IMR-90 (cell line): ENCODE data around the gene KDM6B. TPM values are rescaled to one million over a fixed set of nuclear protein-coding genes. Genes with fewer than 3 reads are reported as not detected.

ENCODE experiments used
- ATAC-seq: fragments of 200-7000 bp; cut with Tn5 transposase; 2 replicates; pipeline ENCODE4 v1.9.1; 2020; ENCODE audit warnings: low read depth, mild to moderate bottlenecking, moderate library complexity
- BruUV-seq: library from RNA; stranded (reverse); fragments of 400-500 nt; replicated peaks from 2 replicates; lab custom pipeline; 2021; lab: Mats Ljungman, UMichigan
- CTCF ChIA-PET: fragments of 300-600 bp; formaldehyde crosslinking; extraction: SDS; loops from one replicate; lab custom pipeline; 2021; ENCODE audit warnings: antibody characterized with exemption; lab: Yijun Ruan, JAX
- POLR2A ChIA-PET: fragments of 300-600 bp; sonication (Branson Sonifier 250); formaldehyde crosslinking; loops from one replicate; lab custom pipeline; 2022; ENCODE audit warnings: antibody characterized with exemption; ENCODE audit not compliant: unreplicated experiment; lab: Charles Lee
- DNase-seq: peaks from one replicate; pipeline ENCODE4 v3.0.0; 2013
- H2AFZ ChIP-seq: replicated peaks from 2 replicates; pipeline ENCODE3; 2013; ENCODE audit warnings: low read length, mild to moderate bottlenecking; ENCODE audit not compliant: poor library complexity
- H2AK5ac ChIP-seq: 2 replicates; pipeline ENCODE4 v1.6.1; 2013; ENCODE audit warnings: low read depth, low read length, inconsistent platforms
- H2AK9ac ChIP-seq: replicated peaks from 2 replicates; pipeline ENCODE3; 2013; ENCODE audit warnings: mild to moderate bottlenecking, low read depth, low read length, moderate library complexity; ENCODE audit not compliant: poor library complexity
- H2BK120ac ChIP-seq: 2 replicates; pipeline ENCODE4 v1.6.1; 2013; ENCODE audit warnings: low read depth, low read length, inconsistent platforms
- H2BK15ac ChIP-seq: 3 replicates; pipeline ENCODE4 v1.6.1; 2013; ENCODE audit warnings: low read depth, low read length, inconsistent platforms
- H2BK20ac ChIP-seq: 2 replicates; pipeline ENCODE4 v1.6.1; 2013; ENCODE audit warnings: low read depth, mild to moderate bottlenecking, inconsistent platforms, low read length, moderate library complexity
- H2BK5ac ChIP-seq: 2 replicates; pipeline ENCODE4 v1.6.1; 2013; ENCODE audit warnings: mild to moderate bottlenecking, low read depth, low read length, inconsistent platforms; ENCODE audit not compliant: poor library complexity, severe bottlenecking
- H3K14ac ChIP-seq: replicated peaks from 2 replicates; pipeline ENCODE4 v1.6.1; 2013; ENCODE audit warnings: low read depth, low read length, inconsistent platforms
- H3K18ac ChIP-seq: 2 replicates; pipeline ENCODE4 v1.6.1; 2013; ENCODE audit warnings: low read depth, low read length, control low read depth
- H3K23ac ChIP-seq: 2 replicates; pipeline ENCODE4 v1.6.1; 2013; ENCODE audit warnings: low read depth, low read length, inconsistent platforms
- H3K27ac ChIP-seq: 2 replicates; pipeline ENCODE4 v1.5.1; 2013; ENCODE audit warnings: mild to moderate bottlenecking, control low read depth, low read length; ENCODE audit not compliant: insufficient read depth
- H3K27me3 ChIP-seq: 2 replicates; pipeline ENCODE4 v1.6.1; 2013; ENCODE audit warnings: low read length; ENCODE audit not compliant: control insufficient read depth, insufficient read depth
- H3K36me3 ChIP-seq: 2 replicates; pipeline ENCODE4 v1.6.1; 2013; ENCODE audit warnings: low read length, mixed read lengths; ENCODE audit not compliant: control insufficient read depth, insufficient read depth
- H3K4ac ChIP-seq: 2 replicates; pipeline ENCODE4 v1.6.1; 2013; ENCODE audit warnings: low read depth, low read length, inconsistent platforms
- H3K4me1 ChIP-seq: 2 replicates; pipeline ENCODE4 v1.6.1; 2013; ENCODE audit warnings: low read length, mixed read lengths; ENCODE audit not compliant: control insufficient read depth, insufficient read depth
- H3K4me2 ChIP-seq: 2 replicates; pipeline ENCODE4 v1.6.1; 2013; ENCODE audit warnings: low read depth, mild to moderate bottlenecking, control low read depth, low read length, moderate library complexity
- H3K4me3 ChIP-seq: 2 replicates; pipeline ENCODE4 v1.5.1; 2013; ENCODE audit warnings: low read depth, mild to moderate bottlenecking, control low read depth, low read length, moderate library complexity; ENCODE audit not compliant: insufficient read depth
- H3K56ac ChIP-seq: 2 replicates; pipeline ENCODE4 v1.6.1; 2013; ENCODE audit warnings: low read length, inconsistent platforms; ENCODE audit not compliant: insufficient read depth; ENCODE audit errors: extremely low read depth
- H3K79me1 ChIP-seq, 2 experiments: 2 replicates each; pipeline ENCODE4 v1.6.1; 2013; ENCODE audit warnings: low read length in 2 of 2, inconsistent platforms in 1 of 2, low read depth in 1 of 2
- H3K9ac ChIP-seq: 2 replicates; pipeline ENCODE4 v1.6.1; 2013; ENCODE audit warnings: low read depth, low read length, control low read depth
- H3K9me1 ChIP-seq: 2 replicates; pipeline ENCODE4 v1.6.1; 2013; ENCODE audit warnings: low read length, inconsistent platforms; ENCODE audit not compliant: insufficient read depth
- H3K9me3 ChIP-seq: 2 replicates; pipeline ENCODE4 v1.6.1; 2013; ENCODE audit warnings: low read length; ENCODE audit not compliant: control insufficient read depth, insufficient read depth
- H4K20me1 ChIP-seq: 2 replicates; pipeline ENCODE4 v1.6.1; 2013; ENCODE audit warnings: low read length, inconsistent platforms; ENCODE audit not compliant: insufficient read depth
- H4K5ac ChIP-seq: 2 replicates; pipeline ENCODE4 v1.6.1; 2013; ENCODE audit warnings: mild to moderate bottlenecking, low read depth, low read length, control low read depth
- H4K8ac ChIP-seq, 2 experiments: 2 replicates each; pipeline ENCODE4 v1.6.1; 2013; ENCODE audit warnings: low read depth in 2 of 2, low read length in 2 of 2, control low read depth in 1 of 2, inconsistent platforms in 1 of 2
- H4K91ac ChIP-seq: 2 replicates; pipeline ENCODE4 v1.6.1; 2013; ENCODE audit warnings: low read depth, low read length, inconsistent platforms; ENCODE audit not compliant: insufficient read depth
- CEBPB ChIP-seq: IDR thresholded peaks from 2 replicates; pipeline ENCODE4 v1.6.1; 2012; ENCODE audit warnings: low read depth, low read length, improper control_type of control experiment
- FOS ChIP-seq: fragments of 150-350 bp; IDR thresholded peaks from 2 replicates; pipeline ENCODE4 v1.6.1; 2016; ENCODE audit warnings: low read depth, low read length
- MAFK ChIP-seq: IDR thresholded peaks from 2 replicates; pipeline ENCODE4 v1.6.1; 2012; ENCODE audit warnings: low read depth, low read length, improper control_type of control experiment
- MXI1 ChIP-seq: IDR thresholded peaks from 2 replicates; pipeline ENCODE4 v1.6.1; 2012; ENCODE audit warnings: low read depth, mild to moderate bottlenecking, low read length, moderate library complexity, borderline replicate concordance
- RAD21 ChIP-seq: IDR thresholded peaks from 2 replicates; pipeline ENCODE4 v1.6.1; 2012; ENCODE audit warnings: low read length, improper control_type of control experiment
- SMC3 ChIP-seq: fragments of 150-350 bp; IDR thresholded peaks from 2 replicates; pipeline ENCODE4 v1.6.1; 2016; ENCODE audit warnings: low read depth, mild to moderate bottlenecking, antibody characterized with exemption, low read length, moderate library complexity
- WGBS, 2 experiments: methylation state at CpG; one replicate each; pipeline versions ENCODE4 v1.1.5 to v1.1.7; 2013; ENCODE audit warnings: missing lambda C conversion rate in 2 of 2; ENCODE audit not compliant: insufficient read length in 1 of 2; ENCODE audit errors: extremely low coverage in 2 of 2; 5-methylcytosine and 5-hydroxymethylcytosine counted together
- dilution Hi-C: fragments of 300-500 bp; cut with HindIII; formaldehyde crosslinking; loops from one replicate; pipeline ENCODE4 v1.14.3; 2018; ENCODE audit warnings: low sequenced_read_pairs; ENCODE audit not compliant: unreplicated experiment
- in situ Hi-C: fragments of 300-500 bp; cut with MboI; formaldehyde crosslinking; loops from 3 replicates; pipeline ENCODE4 v1.14.3; 2019; ENCODE audit warnings: low sequenced_read_pairs, inconsistent platforms, mixed read lengths
- intact Hi-C: fragments of 100-400 bp; cut with micrococcal nuclease; formaldehyde crosslinking; loops from 2 replicates; pipeline ENCODE4 v1.10.0; 2022
- polyA plus RNA-seq, 3 experiments: library from polyadenylated mRNA; depleted of rRNA; stranded (reverse); fragments of >200 nt; gene quantifications; 2 replicates each; pipeline ENCODE4 v1.2.3, GENCODE V29; 2012; ENCODE audit warnings: low replicate concordance in 1 of 3
- total RNA-seq: library from RNA; depleted of rRNA; stranded (reverse); fragments of >200 nt; gene quantifications from 2 replicates; pipeline ENCODE4 v1.2.3, GENCODE V29; 2012
- TF ChIP-seq, protein P1 (sequence below): conservative IDR thresholded peaks from 2 replicates; pipeline ENCODE4 v1.5.1; 2012; ENCODE audit warnings: mild to moderate bottlenecking, low read depth, low read length, improper control_type of control experiment
- TF ChIP-seq, protein P2 (sequence below): fragments of 150-350 bp; IDR thresholded peaks from 2 replicates; pipeline ENCODE4 v1.6.1; 2017; ENCODE audit warnings: mild to moderate bottlenecking, antibody characterized with exemption, low read length, low read depth

Gene KDM6B
- total and polyA plus RNA-seq, 2 of the 4 experiments (the other 2 are of a cell fraction), result 0.72 to 3.5 TPM

GRCh38 chr17:7833011-7833794, 814 bp upstream of the KDM6B start:
- TF ChIP-seq, protein P1, sequence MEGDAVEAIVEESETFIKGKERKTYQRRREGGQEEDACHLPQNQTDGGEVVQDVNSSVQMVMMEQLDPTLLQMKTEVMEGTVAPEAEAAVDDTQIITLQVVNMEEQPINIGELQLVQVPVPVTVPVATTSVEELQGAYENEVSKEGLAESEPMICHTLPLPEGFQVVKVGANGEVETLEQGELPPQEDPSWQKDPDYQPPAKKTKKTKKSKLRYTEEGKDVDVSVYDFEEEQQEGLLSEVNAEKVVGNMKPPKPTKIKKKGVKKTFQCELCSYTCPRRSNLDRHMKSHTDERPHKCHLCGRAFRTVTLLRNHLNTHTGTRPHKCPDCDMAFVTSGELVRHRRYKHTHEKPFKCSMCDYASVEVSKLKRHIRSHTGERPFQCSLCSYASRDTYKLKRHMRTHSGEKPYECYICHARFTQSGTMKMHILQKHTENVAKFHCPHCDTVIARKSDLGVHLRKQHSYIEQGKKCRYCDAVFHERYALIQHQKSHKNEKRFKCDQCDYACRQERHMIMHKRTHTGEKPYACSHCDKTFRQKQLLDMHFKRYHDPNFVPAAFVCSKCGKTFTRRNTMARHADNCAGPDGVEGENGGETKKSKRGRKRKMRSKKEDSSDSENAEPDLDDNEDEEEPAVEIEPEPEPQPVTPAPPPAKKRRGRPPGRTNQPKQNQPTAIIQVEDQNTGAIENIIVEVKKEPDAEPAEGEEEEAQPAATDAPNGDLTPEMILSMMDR, result no peak
- TF ChIP-seq, protein P2, sequence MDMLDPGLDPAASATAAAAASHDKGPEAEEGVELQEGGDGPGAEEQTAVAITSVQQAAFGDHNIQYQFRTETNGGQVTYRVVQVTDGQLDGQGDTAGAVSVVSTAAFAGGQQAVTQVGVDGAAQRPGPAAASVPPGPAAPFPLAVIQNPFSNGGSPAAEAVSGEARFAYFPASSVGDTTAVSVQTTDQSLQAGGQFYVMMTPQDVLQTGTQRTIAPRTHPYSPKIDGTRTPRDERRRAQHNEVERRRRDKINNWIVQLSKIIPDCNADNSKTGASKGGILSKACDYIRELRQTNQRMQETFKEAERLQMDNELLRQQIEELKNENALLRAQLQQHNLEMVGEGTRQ, result no peak
- TF ChIP-seq FOS, result no peak
- no peak for TF ChIP-seq MXI1
- no peak for TF ChIP-seq CEBPB
- no peak for TF ChIP-seq RAD21
- TF ChIP-seq MAFK, result no peak
- no peak for TF ChIP-seq SMC3
- no peak overlapping the region; the same call in 1 of the 2 replicates for H3K14ac ChIP-seq
- 0 out of 2 replicates have a peak, but pooled peaks cover 4% of the 10 kb centered on the region for H4K20me1 ChIP-seq
- no peaks in the 10 kb centered on the region for H3K9me3 ChIP-seq
- POLR2A ChIA-PET, result no interaction called here
- H3K27me3 ChIP-seq, result peaks cover 6% of the 10 kb centered on the region
- no peak overlapping the region for H3K23ac ChIP-seq
- H3K4me3 ChIP-seq, result no peak overlapping the region
- no peaks in the 10 kb centered on the region for H3K36me3 ChIP-seq
- H4K5ac ChIP-seq, result no peak overlapping the region
- H3K4me1 ChIP-seq, result peaks cover 3% of the 10 kb centered on the region
- DNase-seq (no peak), ATAC-seq (no peak)
- H2BK20ac ChIP-seq, result no peak overlapping the region
- H2AK5ac ChIP-seq, result peak overlapping the region; percentile 26; the same call in 1 of the 2 replicates
- no peak overlapping the region for H3K27ac ChIP-seq
- no peaks in the 10 kb centered on the region for H3K9me1 ChIP-seq
- H4K91ac ChIP-seq, result no peak overlapping the region
- H2AFZ ChIP-seq, result peak overlapping the region; percentile 98
- H3K56ac ChIP-seq, result no peak overlapping the region
- H3K4ac ChIP-seq, result 0 out of 2 replicates have a peak overlapping the region, but pooled peaks have one; percentile 21
- in situ Hi-C loops (no loop called here), dilution Hi-C loops (no loop called here), intact Hi-C loops (no loop called here)
- peak overlapping the region; percentile 48 for H3K9ac ChIP-seq
- H3K79me1 ChIP-seq, result peaks cover 0 to 21% of the 10 kb centered on the region in 2 experiments; a peak in 2 of 4 replicates
- no peak overlapping the region for H3K18ac ChIP-seq
- H3K4me2 ChIP-seq, result peak overlapping the region; percentile 66
- no peak overlapping the region for H2BK15ac ChIP-seq
- no peak overlapping the region for H2BK5ac ChIP-seq
- BruUV-seq, result no TSS peak
- CTCF ChIA-PET, result interaction anchor here (1.1 to 1.6 kb wide), 2 partner anchors 9 to 24 kb away, joined by 3 read pairs; partner anchors contain the start of gene NAA38
- 37% methylated on average over 9 of the region's 19 CpGs; no CpG with 5 or more reads in 1 of the 2 experiments for WGBS, 2 experiments
- H2BK120ac ChIP-seq, result no peak overlapping the region
- H2AK9ac ChIP-seq, result peak overlapping the region; percentile 88
- H4K8ac ChIP-seq, result peak overlapping the region; percentile 33 to 71; a peak in 2 of 4 replicates
